HL-60 (cell line): ENCODE data around the gene BFSP2.

Source experiments
- DNase-seq, 2 experiments: peaks; one replicate each; pipeline ENCODE4 v3.0.0-alpha.2; 2010 to 2020; ENCODE audit warnings: low read depth in 1 of 2, low spot score in 1 of 2
- H3K27ac ChIP-seq: fragments of 250-450 bp; sonication (Bioruptor Pico); replicated peaks from 2 replicates; pipeline ENCODE4 v1.5.1; 2020; ENCODE audit warnings: mild to moderate bottlenecking, moderate library complexity
- H3K27me3 ChIP-seq: fragments of 250-450 bp; sonication (Bioruptor Pico); 2 replicates; pipeline ENCODE4 v1.5.1; 2021; ENCODE audit warnings: mild to moderate bottlenecking, moderate library complexity; ENCODE audit not compliant: insufficient read depth, poor library complexity, severe bottlenecking
- H3K4me3 ChIP-seq: replicated peaks from 2 replicates; pipeline ENCODE4 v1.5.1; 2011; ENCODE audit warnings: mild to moderate bottlenecking, control low read depth, low read length; ENCODE audit not compliant: insufficient read depth
- CTCF ChIP-seq: IDR thresholded peaks from one replicate; pipeline ENCODE4 v1.5.1; 2011; ENCODE audit warnings: low read length, control low read depth, inconsistent platforms; ENCODE audit not compliant: insufficient read depth
- GABPA ChIP-seq: IDR thresholded peaks from 2 replicates; pipeline ENCODE4 v1.6.1; 2012; ENCODE audit warnings: low read depth
- POLR2AphosphoS5 ChIP-seq: IDR thresholded peaks from 2 replicates; pipeline ENCODE4 v1.6.1; 2012; ENCODE audit warnings: low read depth
- REST ChIP-seq: IDR thresholded peaks from 2 replicates; pipeline ENCODE4 v1.6.1; 2012; ENCODE audit warnings: low read depth; ENCODE audit not compliant: insufficient replicate concordance
- SPI1 ChIP-seq: IDR thresholded peaks from 2 replicates; pipeline ENCODE4 v1.6.1; 2012; ENCODE audit warnings: low read depth, mild to moderate bottlenecking, borderline replicate concordance

The BFSP2 gene

GRCh38 chr3:133388696-133389395, 11.0 kb upstream of the BFSP2 start:
- TF ChIP-seq GABPA (no peak), SPI1 (no peak), CTCF (no peak)
- H3K27me3 ChIP-seq = peaks cover 5% of the 10 kb centered on the region
- H3K4me3 ChIP-seq = no peak overlapping the region
- no peak overlapping the region for H3K27ac ChIP-seq
- no peak for DNase-seq

- no peak for DNase-seq
- TF ChIP-seq POLR2AphosphoS5 = no peak
- TF ChIP-seq GABPA = no peak
- no peak for TF ChIP-seq REST
- no peak for TF ChIP-seq CTCF
- TF ChIP-seq SPI1 = no peak
- Histone ChIP-seq H3K27me3 (peaks cover 3% of the 10 kb centered on the region), H3K27ac (no peak overlapping the region), H3K4me3 (no peak overlapping the region)
These were observed 9.1 kb upstream of the BFSP2 start for GRCh38 chr3:133390715-133391114.

- TF ChIP-seq GABPA (no peak), REST (no peak), POLR2AphosphoS5 (no peak), CTCF (no peak), SPI1 (no peak)
- peak in 1 of 2 experiments; percentile 33 for DNase-seq
- no peak overlapping the region for H3K27ac ChIP-seq
- H3K4me3 ChIP-seq = no peak overlapping the region
- no peaks in the 10 kb centered on the region for H3K27me3 ChIP-seq
These were observed 6.7 kb upstream of the BFSP2 start for GRCh38 chr3:133393204-133393603.
